Thoracic aorta (tissue), 2 donors: ENCODE results near the gene SGIP1. TPM values are rescaled to one million over a fixed set of nuclear protein-coding genes. Genes with fewer than 3 reads are reported as not detected.

ENCODE experiments used
- ATAC-seq: fragments of 150-250 bp; one replicate; pipeline ENCODE4 v1.8.0; 2017; ENCODE audit warnings: low read depth; ENCODE audit not compliant: insufficient number of reproducible peaks, low FRiP score
- DNase-seq: peaks from one replicate; pipeline ENCODE4 v3.0.0-alpha.2; 2020; ENCODE audit warnings: low spot score
- H3K27ac ChIP-seq, 2 donors: fragments of 200-600 bp; sonication (generic); 1 replicate in 1 of 2; 2 replicates in 1 of 2; pipeline ENCODE4 v1.5.1; 2016; ENCODE audit warnings: mild to moderate bottlenecking in 2 of 2, moderate library complexity in 2 of 2
- H3K27me3 ChIP-seq: fragments of 200-600 bp; sonication (generic); replicated peaks from 2 replicates; pipeline ENCODE4 v1.6.0; 2016; ENCODE audit warnings: mild to moderate bottlenecking; ENCODE audit not compliant: insufficient read depth
- H3K36me3 ChIP-seq: fragments of 200-600 bp; sonication (generic); one replicate; pipeline ENCODE4 v1.5.1; 2016
- H3K4me1 ChIP-seq, 2 donors: fragments of 200-600 bp; sonication (generic); 1 replicate in 1 of 2; 2 replicates in 1 of 2; pipeline versions ENCODE4 v1.5.1 to v1.6.0; 2016; ENCODE audit warnings: low read depth in 2 of 2, mild to moderate bottlenecking in 1 of 2; ENCODE audit not compliant: control insufficient read depth in 1 of 2
- H3K4me3 ChIP-seq: fragments of 200-600 bp; sonication (generic); 2 replicates; pipeline ENCODE4 v1.5.1; 2016; ENCODE audit warnings: mild to moderate bottlenecking
- H3K9me3 ChIP-seq: fragments of 200-600 bp; sonication (generic); 2 replicates; pipeline ENCODE4 v1.5.1; 2016
- CTCF ChIP-seq: fragments of 200-600 bp; sonication (generic); IDR thresholded peaks from one replicate; pipeline ENCODE4 v1.5.1; 2019; ENCODE audit warnings: antibody characterized with exemption
- total RNA-seq, 2 donors: library from RNA; depleted of rRNA; stranded (reverse); fragments of >200 nt; gene quantifications; one replicate each; pipeline versions ENCODE4 v1.1.0 to v1.2.3, GENCODE V29; 2016

SGIP1 gene
- total RNA-seq, 2 donors from 2014 or later: 47.4 to 116 TPM

- ATAC-seq: no peak
- no peak for DNase-seq
- H3K27ac ChIP-seq: no peak overlapping the region
- H3K4me1 ChIP-seq: no peaks in the 10 kb centered on the region
- H3K36me3 ChIP-seq: no peaks in the 10 kb centered on the region
- H3K27me3 ChIP-seq: no peaks in the 10 kb centered on the region
- no peaks in the 10 kb centered on the region for H3K9me3 ChIP-seq
- no peak for TF ChIP-seq CTCF
- no peak overlapping the region for H3K4me3 ChIP-seq
These were observed 236.3 kb downstream of the SGIP1 start for GRCh38 chr1:66770240-66770639.

- TF ChIP-seq CTCF: no peak
- ATAC-seq (no peak), DNase-seq (no peak)
- Histone ChIP-seq H3K4me3 (no peak overlapping the region), H3K36me3 (no peaks in the 10 kb centered on the region), H3K27me3 (no peaks in the 10 kb centered on the region), H3K27ac (no peak overlapping the region), H3K4me1 (no peaks in the 10 kb centered on the region), H3K9me3 (no peaks in the 10 kb centered on the region)
These were observed 236.7 kb downstream of the SGIP1 start for GRCh38 chr1:66770694-66771093.

- Histone ChIP-seq H3K4me1 (no peaks in the 10 kb centered on the region), H3K27me3 (no peaks in the 10 kb centered on the region), H3K27ac (no peak overlapping the region), H3K9me3 (no peaks in the 10 kb centered on the region), H3K4me3 (no peak overlapping the region), H3K36me3 (no peaks in the 10 kb centered on the region)
- DNase-seq (no peak), ATAC-seq (no peak)
- no peak for TF ChIP-seq CTCF
These were observed 239.3 kb downstream of the SGIP1 start for GRCh38 chr1:66773227-66773626.

GRCh38 chr1:66774438-66774837, 240.5 kb downstream of the SGIP1 start:
- no peak for TF ChIP-seq CTCF
- H3K9me3 ChIP-seq: no peaks in the 10 kb centered on the region
- ATAC-seq: no peak
- H3K27ac ChIP-seq: no peak overlapping the region
- H3K36me3 ChIP-seq: no peaks in the 10 kb centered on the region
- DNase-seq: no peak
- no peaks in the 10 kb centered on the region for H3K4me1 ChIP-seq
- H3K27me3 ChIP-seq: no peaks in the 10 kb centered on the region
- H3K4me3 ChIP-seq: no peak overlapping the region

- Histone ChIP-seq H3K27me3 (no peaks in the 10 kb centered on the region), H3K9me3 (no peaks in the 10 kb centered on the region), H3K36me3 (no peaks in the 10 kb centered on the region), H3K27ac (no peak overlapping the region), H3K4me3 (no peak overlapping the region), H3K4me1 (no peaks in the 10 kb centered on the region)
- no peak for TF ChIP-seq CTCF
- ATAC-seq (no peak), DNase-seq (no peak)
These were observed 241.7 kb downstream of the SGIP1 start for GRCh38 chr1:66775646-66776045.
